Upper lobe of right lung (tissue), 1 donor: ENCODE measurements around the gene SERGEF. TPM values are rescaled to one million over a fixed set of nuclear protein-coding genes. Genes with fewer than 3 reads are reported as not detected.

Experiments
- ATAC-seq: fragments of 200-7000 bp; cut with Tn5 transposase; one replicate; pipeline ENCODE4 v1.9.1; 2020; ENCODE audit warnings: mild to moderate bottlenecking, moderate library complexity
- DNase-seq: peaks from one replicate; pipeline ENCODE4 v3.0.0-alpha.2; 2020
- H3K27ac ChIP-seq: fragments of 200-600 bp; one replicate; pipeline ENCODE4 v1.8.0; 2022
- H3K27me3 ChIP-seq: fragments of 200-600 bp; one replicate; pipeline ENCODE4 v1.8.0; 2022; ENCODE audit warnings: mild to moderate bottlenecking
- H3K36me3 ChIP-seq: fragments of 200-600 bp; one replicate; pipeline ENCODE4 v1.8.0; 2022
- H3K4me1 ChIP-seq: fragments of 200-600 bp; one replicate; pipeline ENCODE4 v1.8.0; 2022
- H3K4me3 ChIP-seq: fragments of 200-600 bp; one replicate; pipeline ENCODE4 v1.8.0; 2022; ENCODE audit warnings: mild to moderate bottlenecking
- H3K9me3 ChIP-seq: fragments of 200-600 bp; one replicate; pipeline ENCODE4 v1.8.0; 2022
- intact Hi-C: fragments of 100-400 bp; cut with DNase I; formaldehyde crosslinking; loops from one replicate; pipeline ENCODE4 v1.11.0; 2022
- total RNA-seq: library from RNA; stranded (reverse); fragmentation: NEBNext Ultra II Directional; extraction: Animal tissue kit (Norgen Biotek cat#: 25700); gene quantifications from one replicate; pipeline ENCODE4 v1.2.1, GENCODE V29; 2021
- TF ChIP-seq, protein P1 (sequence below): fragments of 200-600 bp; IDR thresholded peaks from one replicate; pipeline ENCODE4 v1.8.0; 2022; ENCODE audit warnings: antibody characterized with exemption
- donor health status: DM: no; HTN: yes; CAD: no; lungs with severe emphysema.

SERGEF gene
- total RNA-seq, 1 donor from 2014 or later, result 37.6 TPM

DNA sequence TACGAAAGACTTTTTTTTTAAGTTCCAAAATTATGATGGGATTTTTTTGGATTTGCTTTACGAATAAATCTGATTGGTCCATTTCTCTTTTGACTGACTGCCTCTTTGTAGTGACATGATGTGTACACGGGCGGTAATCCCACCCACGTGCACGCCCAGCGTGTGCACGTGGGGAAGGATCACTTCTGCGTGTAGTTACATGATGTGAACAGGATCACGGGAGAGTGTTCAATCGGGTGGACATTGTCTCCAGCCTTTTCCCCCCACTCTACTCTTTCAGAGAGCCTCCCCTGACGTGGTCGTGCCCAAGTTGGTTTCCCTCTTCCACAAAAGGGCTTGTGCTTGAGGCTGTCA is 235.1 kb downstream of the SERGEF start:
- H3K4me3 ChIP-seq, result no peak overlapping the region
- H3K27ac ChIP-seq, result no peak overlapping the region
- intact Hi-C loops, result no loop called here
- no peaks in the 10 kb centered on the region for H3K27me3 ChIP-seq
- no peaks in the 10 kb centered on the region for H3K4me1 ChIP-seq
- H3K36me3 ChIP-seq, result no peaks in the 10 kb centered on the region
- H3K9me3 ChIP-seq, result no peaks in the 10 kb centered on the region
- no peak for ATAC-seq
- DNase-seq, result no peak
- TF ChIP-seq, protein P1, sequence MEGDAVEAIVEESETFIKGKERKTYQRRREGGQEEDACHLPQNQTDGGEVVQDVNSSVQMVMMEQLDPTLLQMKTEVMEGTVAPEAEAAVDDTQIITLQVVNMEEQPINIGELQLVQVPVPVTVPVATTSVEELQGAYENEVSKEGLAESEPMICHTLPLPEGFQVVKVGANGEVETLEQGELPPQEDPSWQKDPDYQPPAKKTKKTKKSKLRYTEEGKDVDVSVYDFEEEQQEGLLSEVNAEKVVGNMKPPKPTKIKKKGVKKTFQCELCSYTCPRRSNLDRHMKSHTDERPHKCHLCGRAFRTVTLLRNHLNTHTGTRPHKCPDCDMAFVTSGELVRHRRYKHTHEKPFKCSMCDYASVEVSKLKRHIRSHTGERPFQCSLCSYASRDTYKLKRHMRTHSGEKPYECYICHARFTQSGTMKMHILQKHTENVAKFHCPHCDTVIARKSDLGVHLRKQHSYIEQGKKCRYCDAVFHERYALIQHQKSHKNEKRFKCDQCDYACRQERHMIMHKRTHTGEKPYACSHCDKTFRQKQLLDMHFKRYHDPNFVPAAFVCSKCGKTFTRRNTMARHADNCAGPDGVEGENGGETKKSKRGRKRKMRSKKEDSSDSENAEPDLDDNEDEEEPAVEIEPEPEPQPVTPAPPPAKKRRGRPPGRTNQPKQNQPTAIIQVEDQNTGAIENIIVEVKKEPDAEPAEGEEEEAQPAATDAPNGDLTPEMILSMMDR, result no peak

DNA sequence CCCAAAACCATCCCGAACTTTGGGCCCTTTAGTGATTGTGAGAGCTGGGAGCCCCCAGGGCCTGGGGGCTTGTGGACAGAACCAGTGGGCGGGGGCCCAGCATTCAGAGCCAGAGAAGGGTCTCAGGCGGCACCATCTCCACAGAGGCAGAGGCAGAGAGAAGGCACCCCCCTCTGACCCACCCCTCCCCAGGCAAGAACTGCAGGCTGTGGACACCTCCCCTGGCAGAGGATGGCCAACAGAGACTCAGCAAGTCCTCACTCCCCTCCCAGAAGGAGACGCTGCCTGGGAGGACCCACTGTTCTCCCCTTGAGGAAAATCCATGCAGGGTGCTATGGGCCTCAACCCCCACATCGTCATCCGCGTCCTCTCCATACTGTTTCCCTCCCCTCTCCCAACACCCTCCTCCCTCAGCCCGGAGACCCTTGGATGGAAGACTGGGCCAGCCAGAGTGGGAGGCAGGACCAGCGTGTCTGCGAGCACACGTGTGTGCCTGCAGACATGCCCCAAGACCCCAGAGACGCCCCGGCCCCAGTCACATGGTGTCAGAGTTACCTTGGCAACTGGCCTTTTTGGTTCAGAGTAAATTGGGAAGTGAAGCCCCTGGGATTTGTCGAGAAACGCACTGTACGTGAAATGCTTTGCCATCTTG is 235.6 kb downstream of the SERGEF start:
- TF ChIP-seq, protein P1, result no peak
- intact Hi-C loops, result no loop called here
- Histone ChIP-seq H3K36me3 (no peaks in the 10 kb centered on the region), H3K27ac (no peak overlapping the region), H3K4me3 (no peak overlapping the region), H3K9me3 (no peaks in the 10 kb centered on the region), H3K27me3 (no peaks in the 10 kb centered on the region), H3K4me1 (no peaks in the 10 kb centered on the region)
- ATAC-seq, result no peak
- DNase-seq, result no peak

DNA sequence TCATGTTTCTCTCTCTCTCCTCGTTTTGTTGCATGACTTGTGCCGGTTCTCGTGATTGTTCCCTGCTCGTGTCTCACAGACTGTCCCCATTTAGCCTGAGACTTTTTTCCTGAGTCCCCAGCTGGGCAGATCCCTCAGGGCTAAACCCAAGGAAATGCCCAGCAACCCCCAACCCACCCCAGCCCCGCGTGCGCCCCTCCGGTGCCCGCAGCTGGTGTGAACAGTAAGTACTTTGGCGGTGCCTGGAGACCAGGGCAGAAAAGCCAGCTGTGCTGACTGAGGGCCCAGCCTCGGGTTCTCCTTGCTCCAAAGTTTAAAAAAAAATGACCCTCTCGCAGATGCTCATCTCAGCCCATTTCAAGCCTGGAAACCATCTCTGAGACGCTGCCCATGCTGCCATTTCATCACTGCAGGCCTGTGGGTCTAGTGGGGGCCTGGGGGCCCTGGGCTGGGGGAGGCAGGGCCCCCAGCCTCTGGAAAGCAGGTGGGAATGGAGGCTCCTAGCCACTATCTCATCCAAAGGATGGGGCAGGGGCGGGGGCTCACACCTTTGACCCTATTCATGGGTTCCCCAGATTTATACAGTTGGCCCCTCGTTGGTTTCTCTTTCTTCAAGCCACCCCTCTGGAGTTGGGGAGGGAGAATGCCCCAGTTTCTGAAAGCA is 236.5 kb downstream of the SERGEF start:
- intact Hi-C loops, result no loop called here
- ATAC-seq (no peak), DNase-seq (no peak)
- TF ChIP-seq, protein P1, result no peak
- Histone ChIP-seq H3K36me3 (no peaks in the 10 kb centered on the region), H3K27ac (no peak overlapping the region), H3K9me3 (no peaks in the 10 kb centered on the region), H3K27me3 (no peaks in the 10 kb centered on the region), H3K4me1 (no peaks in the 10 kb centered on the region), H3K4me3 (no peak overlapping the region)

DNA sequence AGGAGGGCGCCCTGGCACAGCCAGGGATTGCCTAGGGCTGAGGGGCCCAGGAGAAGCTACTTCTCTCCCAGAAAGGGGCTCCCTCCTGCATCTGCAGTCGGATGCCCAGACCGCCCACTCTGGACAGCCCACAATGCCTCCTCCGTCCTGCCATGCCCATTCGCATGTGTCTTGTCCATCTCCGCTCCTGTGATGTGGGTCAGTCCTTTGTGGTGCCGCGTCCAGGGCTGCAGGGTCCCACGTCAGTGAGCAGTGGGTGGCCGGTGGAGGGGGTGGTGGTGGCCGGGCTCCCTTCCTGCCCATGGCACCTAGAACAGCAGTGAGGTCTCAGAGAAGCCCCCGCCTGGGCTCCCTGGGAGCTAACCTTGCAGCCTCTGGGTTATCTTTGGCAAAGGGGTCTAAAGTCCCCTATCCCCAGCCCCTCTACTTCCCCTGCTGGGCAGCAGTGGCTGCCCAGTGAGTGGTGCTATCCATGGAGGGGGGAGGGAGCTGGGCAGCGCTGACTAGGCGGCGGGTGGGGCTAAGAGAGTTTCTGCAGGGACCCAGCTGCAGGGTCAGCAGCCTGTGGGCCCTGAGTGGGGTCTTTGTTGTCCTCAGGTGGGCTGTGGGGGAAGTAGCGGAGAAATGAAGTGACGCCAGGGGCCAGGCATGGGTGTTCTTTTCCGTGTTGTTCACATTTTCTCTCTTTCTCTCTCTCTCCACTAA is 237.2 kb downstream of the SERGEF start:
- DNase-seq (no peak), ATAC-seq (no peak)

DNA sequence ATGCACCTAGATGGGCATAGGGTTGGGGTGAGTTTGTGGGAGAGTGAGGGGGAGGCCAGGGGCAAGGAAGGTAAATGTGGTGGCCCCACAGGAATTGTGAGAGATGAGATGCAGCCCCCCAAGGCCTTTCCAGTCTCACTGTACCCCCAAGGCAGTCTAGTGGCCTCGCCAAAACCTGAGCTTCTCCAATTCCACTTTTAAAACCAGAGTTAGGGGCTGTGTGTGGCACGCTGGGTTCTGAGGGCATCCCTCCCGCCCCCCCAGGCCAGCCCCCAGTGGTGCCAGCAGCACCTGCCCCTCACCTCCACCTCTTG is 237.9 kb downstream of the SERGEF start:
- H3K9me3 ChIP-seq, result no peaks in the 10 kb centered on the region
- no peaks in the 10 kb centered on the region for H3K36me3 ChIP-seq
- no peaks in the 10 kb centered on the region for H3K4me1 ChIP-seq
- TF ChIP-seq, protein P1, result no peak
- DNase-seq (no peak), ATAC-seq (no peak)
- intact Hi-C loops, result no loop called here
- H3K4me3 ChIP-seq, result no peak overlapping the region
- H3K27me3 ChIP-seq, result no peaks in the 10 kb centered on the region
- no peak overlapping the region for H3K27ac ChIP-seq

More for the DNA sequence above, 237.2 kb downstream of the SERGEF start:
- Histone ChIP-seq H3K36me3 (no peaks in the 10 kb centered on the region), H3K9me3 (no peaks in the 10 kb centered on the region), H3K27ac (no peak overlapping the region), H3K4me3 (no peak overlapping the region), H3K4me1 (no peaks in the 10 kb centered on the region), H3K27me3 (no peaks in the 10 kb centered on the region)
- TF ChIP-seq, protein P1, result no peak
- intact Hi-C loops, result no loop called here
